ENCODE data around the gene CD2AP. TPM values are rescaled to one million over a fixed set of nuclear protein-coding genes. Genes with fewer than 3 reads are reported as not detected.

The CD2AP gene
- total RNA-seq, 1 donor: 30.4 TPM

GRCh38 chr6:47573109-47573508 is 95.5 kb downstream of the CD2AP start:
- no peaks in the 10 kb centered on the region for H4K20me1 ChIP-seq (ENCODE audit: insufficient read depth, low read length)
- no peak overlapping the region for H3K27ac ChIP-seq (ENCODE audit: low read depth, low read length)
- no peak overlapping the region for H3K4me3 ChIP-seq (ENCODE audit: insufficient read depth, low read length)

GRCh38 chr6:47574789-47575188 is 97.2 kb downstream of the CD2AP start:
- H2AFZ ChIP-seq (ENCODE audit: low read length): no peak overlapping the region
- no peaks in the 10 kb centered on the region for H3K79me2 ChIP-seq (ENCODE audit: insufficient read depth, low read length)
- no peak for TF ChIP-seq CTCF (IDR thresholded peaks at IDR 0.05; ENCODE audit: extremely low read depth, low read depth, low read length)
- no peaks in the 10 kb centered on the region for H3K9me3 ChIP-seq (ENCODE audit: low read depth, low read length)
- no peaks in the 10 kb centered on the region for H3K4me1 ChIP-seq (ENCODE audit: insufficient read depth, low read length)
- H3K27me3 ChIP-seq (ENCODE audit: insufficient read depth, low read length): no peaks in the 10 kb centered on the region
- H3K36me3 ChIP-seq (ENCODE audit: insufficient read depth, low read length): peaks cover 5% of the 10 kb centered on the region
- H3K4me2 ChIP-seq (ENCODE audit: insufficient read depth, low read length): no peak overlapping the region
- H3K27ac ChIP-seq (ENCODE audit: low read depth, low read length): no peak overlapping the region
- no peak for DNase-seq (ENCODE audit: insufficient read length, low spot score, missing footprints)
- H4K20me1 ChIP-seq (ENCODE audit: insufficient read depth, low read length): no peaks in the 10 kb centered on the region
- H3K4me3 ChIP-seq (ENCODE audit: insufficient read depth, low read length): no peak overlapping the region

More at GRCh38 chr6:47573109-47573508, 95.5 kb downstream of the CD2AP start:
- no peak for TF ChIP-seq CTCF (IDR thresholded peaks at IDR 0.05; ENCODE audit: extremely low read depth, low read depth, low read length)
- Histone ChIP-seq H3K79me2 (ENCODE audit: insufficient read depth, low read length) (no peaks in the 10 kb centered on the region), H3K9me3 (ENCODE audit: low read depth, low read length) (no peaks in the 10 kb centered on the region), H2AFZ (ENCODE audit: low read length) (no peak overlapping the region), H3K4me2 (ENCODE audit: insufficient read depth, low read length) (no peak overlapping the region), H3K36me3 (ENCODE audit: insufficient read depth, low read length) (no peaks in the 10 kb centered on the region), H3K27me3 (ENCODE audit: insufficient read depth, low read length) (no peaks in the 10 kb centered on the region), H3K4me1 (ENCODE audit: insufficient read depth, low read length) (no peaks in the 10 kb centered on the region)
- no peak for DNase-seq (ENCODE audit: insufficient read length, low spot score, missing footprints)

GRCh38 chr6:47579040-47579439 is 101.5 kb downstream of the CD2AP start:
- Histone ChIP-seq H2AFZ (ENCODE audit: low read length) (no peak overlapping the region), H3K27ac (ENCODE audit: low read depth, low read length) (no peak overlapping the region), H3K4me1 (ENCODE audit: insufficient read depth, low read length) (no peaks in the 10 kb centered on the region), H3K36me3 (ENCODE audit: insufficient read depth, low read length) (peaks cover 5% of the 10 kb centered on the region), H3K27me3 (ENCODE audit: insufficient read depth, low read length) (no peaks in the 10 kb centered on the region), H3K9me3 (ENCODE audit: low read depth, low read length) (no peaks in the 10 kb centered on the region), H3K79me2 (ENCODE audit: insufficient read depth, low read length) (no peaks in the 10 kb centered on the region), H3K4me3 (ENCODE audit: insufficient read depth, low read length) (no peak overlapping the region), H3K4me2 (ENCODE audit: insufficient read depth, low read length) (no peak overlapping the region), H4K20me1 (ENCODE audit: insufficient read depth, low read length) (no peaks in the 10 kb centered on the region)
- no peak for TF ChIP-seq CTCF (IDR thresholded peaks at IDR 0.05; ENCODE audit: extremely low read depth, low read depth, low read length)
- DNase-seq (ENCODE audit: insufficient read length, low spot score, missing footprints): no peak

- Histone ChIP-seq H3K36me3 (ENCODE audit: insufficient read depth, low read length) (peaks cover 11% of the 10 kb centered on the region), H2AFZ (ENCODE audit: low read length) (no peak overlapping the region), H3K4me2 (ENCODE audit: insufficient read depth, low read length) (no peak overlapping the region), H3K27me3 (ENCODE audit: insufficient read depth, low read length) (no peaks in the 10 kb centered on the region), H3K9me3 (ENCODE audit: low read depth, low read length) (no peaks in the 10 kb centered on the region), H3K4me3 (ENCODE audit: insufficient read depth, low read length) (no peak overlapping the region), H4K20me1 (ENCODE audit: insufficient read depth, low read length) (no peaks in the 10 kb centered on the region), H3K27ac (ENCODE audit: low read depth, low read length) (no peak overlapping the region), H3K4me1 (ENCODE audit: insufficient read depth, low read length) (no peaks in the 10 kb centered on the region), H3K79me2 (ENCODE audit: insufficient read depth, low read length) (no peaks in the 10 kb centered on the region)
- DNase-seq (ENCODE audit: insufficient read length, low spot score, missing footprints): no peak
- TF ChIP-seq CTCF (IDR thresholded peaks at IDR 0.05; ENCODE audit: extremely low read depth, low read depth, low read length): no peak
Measured at GRCh38 chr6:47581591-47581990, 104.0 kb downstream of the CD2AP start.
